HG02798 (cell line): ENCODE measurements around the gene PARD6A.

Source experiments
- ATAC-seq: cut with Tn5 transposase; IDR thresholded peaks from one replicate; pipeline ENCODE4 v1.9.1; 2021; ENCODE audit warnings: mild to moderate bottlenecking; ENCODE audit not compliant: unreplicated experiment, poor library complexity

The PARD6A gene, protein sequence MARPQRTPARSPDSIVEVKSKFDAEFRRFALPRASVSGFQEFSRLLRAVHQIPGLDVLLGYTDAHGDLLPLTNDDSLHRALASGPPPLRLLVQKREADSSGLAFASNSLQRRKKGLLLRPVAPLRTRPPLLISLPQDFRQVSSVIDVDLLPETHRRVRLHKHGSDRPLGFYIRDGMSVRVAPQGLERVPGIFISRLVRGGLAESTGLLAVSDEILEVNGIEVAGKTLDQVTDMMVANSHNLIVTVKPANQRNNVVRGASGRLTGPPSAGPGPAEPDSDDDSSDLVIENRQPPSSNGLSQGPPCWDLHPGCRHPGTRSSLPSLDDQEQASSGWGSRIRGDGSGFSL

DNA sequence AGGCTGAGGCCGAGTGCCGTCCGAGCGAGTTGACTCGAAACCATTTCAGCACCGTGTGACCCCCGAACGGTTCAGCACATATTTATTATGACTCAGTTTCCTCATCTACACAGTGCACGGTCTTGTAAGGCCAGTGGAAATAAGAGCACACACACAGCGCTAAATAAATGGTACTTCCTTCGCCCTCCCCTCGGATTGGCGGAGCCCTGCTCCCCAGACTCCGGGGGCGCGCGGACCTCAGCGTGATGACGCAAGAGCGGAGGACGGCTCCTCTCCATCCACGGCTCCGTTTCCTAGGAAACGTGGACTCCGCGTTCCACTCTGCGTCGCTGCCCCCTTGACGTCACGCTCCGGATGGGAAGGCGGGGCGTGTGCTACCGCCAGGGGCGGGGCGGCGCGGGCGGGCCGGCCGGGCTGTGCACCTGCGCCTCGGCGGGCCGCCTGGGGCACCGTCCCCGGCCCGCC, at the start of gene PARD6A:
Gene PARD6A, plus strand, starts transcription at position 397 of the 465 bp plus-strand sequence. CDS start 79 bp downstream, outside the sequence.
- ATAC-seq, result peak; percentile 82

DNA sequence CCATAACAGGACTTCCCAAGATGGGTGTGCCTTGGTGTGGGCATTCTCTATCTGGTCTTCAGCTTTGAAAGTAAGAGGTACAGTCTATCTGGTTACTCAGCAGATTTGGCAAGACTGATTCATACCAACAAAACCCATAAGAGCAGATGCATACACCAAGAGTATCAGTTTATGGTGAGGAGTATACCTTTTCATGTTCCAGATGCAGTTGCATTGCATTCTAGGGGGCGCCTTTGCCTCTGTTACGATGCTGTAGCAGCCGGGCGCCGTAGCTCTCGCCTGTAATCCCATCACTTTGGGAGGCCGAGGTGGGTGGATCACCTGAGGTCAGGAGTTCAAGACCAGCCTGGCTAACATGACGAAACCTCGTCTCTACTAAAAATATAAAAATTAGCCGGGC, 47.0 kb upstream of the PARD6A start:
- no peak for ATAC-seq

DNA sequence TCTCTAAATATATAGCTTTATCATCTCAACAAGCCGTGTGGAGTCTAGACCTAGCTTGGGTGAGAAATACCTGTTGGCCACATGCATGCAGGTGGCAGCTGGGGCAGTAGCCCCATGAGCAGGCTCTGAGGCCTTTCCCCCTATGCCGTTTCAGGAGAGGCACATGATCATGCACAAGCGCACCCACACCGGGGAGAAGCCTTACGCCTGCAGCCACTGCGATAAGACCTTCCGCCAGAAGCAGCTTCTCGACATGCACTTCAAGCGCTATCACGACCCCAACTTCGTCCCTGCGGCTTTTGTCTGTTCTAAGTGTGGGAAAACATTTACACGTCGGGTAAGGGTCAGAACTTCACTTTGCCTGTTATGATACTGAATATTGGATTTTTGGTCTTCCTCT, 32.5 kb upstream of the PARD6A start:
- ATAC-seq, result no peak

DNA sequence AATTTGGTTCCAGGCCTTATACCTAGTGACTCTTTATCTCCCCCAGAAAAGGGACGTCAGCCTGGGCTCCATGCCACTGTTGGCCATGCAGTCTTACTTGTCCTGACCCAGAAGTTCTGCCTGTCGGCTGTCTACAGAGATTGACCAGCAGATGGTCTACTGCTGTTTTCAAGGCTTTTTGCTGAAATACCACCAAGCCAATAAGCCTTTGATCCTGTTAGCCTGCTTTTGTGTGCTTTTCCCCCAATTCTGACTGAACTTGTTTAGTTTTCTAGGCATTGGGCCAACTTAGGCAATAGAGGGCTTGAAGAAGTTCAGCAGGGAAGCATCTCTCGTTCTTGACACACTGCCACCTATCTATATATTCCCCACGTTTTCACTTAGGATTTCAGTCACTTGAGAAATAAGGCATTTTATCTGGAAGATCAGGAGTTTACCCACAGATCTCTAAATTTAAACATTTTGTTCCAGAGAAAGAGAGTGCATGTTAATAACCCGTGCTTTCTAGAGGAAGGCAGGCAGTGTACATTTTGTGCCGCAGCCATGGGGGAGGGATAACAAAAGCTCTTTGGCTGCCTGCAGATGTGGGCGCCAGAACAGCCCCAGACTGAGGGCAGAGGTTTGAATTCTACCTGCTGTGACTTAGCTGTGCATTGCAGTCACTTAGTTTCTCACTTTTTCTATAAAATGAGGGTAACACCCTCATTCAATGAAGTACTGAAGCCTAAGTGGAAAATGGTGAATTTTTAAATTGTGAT, 28.2 kb upstream of the PARD6A start:
- ATAC-seq, result no peak

DNA sequence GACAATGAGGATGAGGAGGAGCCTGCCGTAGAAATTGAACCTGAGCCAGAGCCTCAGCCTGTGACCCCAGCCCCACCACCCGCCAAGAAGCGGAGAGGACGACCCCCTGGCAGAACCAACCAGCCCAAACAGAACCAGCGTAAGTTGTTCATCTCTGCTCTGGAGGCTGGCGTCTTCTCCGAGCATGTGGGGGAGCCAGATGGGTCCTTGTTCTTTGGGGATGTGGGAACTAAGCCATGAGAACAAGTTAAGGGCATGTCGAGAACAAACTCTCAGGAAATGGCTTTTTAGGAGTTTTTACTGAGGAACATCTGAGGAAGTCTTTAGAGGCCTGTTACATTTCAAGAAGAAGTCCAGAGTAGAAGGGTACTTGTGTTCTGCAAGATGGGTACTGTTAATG, 24.0 kb upstream of the PARD6A start:
- ATAC-seq, result no peak

DNA sequence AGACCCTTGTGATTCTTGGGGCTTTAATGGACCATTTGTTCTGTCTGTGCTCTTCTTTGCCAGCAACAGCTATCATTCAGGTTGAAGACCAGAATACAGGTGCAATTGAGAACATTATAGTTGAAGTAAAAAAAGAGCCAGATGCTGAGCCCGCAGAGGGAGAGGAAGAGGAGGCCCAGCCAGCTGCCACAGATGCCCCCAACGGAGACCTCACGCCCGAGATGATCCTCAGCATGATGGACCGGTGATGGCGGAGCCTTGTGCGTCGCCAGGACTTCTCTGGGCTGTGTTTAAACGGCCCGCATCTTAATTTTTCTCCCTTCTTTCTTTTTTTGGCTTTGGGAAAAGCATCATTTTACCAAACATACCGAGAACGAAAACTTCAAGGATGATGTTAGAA, 23.1 kb upstream of the PARD6A start:
- ATAC-seq, result no peak

DNA sequence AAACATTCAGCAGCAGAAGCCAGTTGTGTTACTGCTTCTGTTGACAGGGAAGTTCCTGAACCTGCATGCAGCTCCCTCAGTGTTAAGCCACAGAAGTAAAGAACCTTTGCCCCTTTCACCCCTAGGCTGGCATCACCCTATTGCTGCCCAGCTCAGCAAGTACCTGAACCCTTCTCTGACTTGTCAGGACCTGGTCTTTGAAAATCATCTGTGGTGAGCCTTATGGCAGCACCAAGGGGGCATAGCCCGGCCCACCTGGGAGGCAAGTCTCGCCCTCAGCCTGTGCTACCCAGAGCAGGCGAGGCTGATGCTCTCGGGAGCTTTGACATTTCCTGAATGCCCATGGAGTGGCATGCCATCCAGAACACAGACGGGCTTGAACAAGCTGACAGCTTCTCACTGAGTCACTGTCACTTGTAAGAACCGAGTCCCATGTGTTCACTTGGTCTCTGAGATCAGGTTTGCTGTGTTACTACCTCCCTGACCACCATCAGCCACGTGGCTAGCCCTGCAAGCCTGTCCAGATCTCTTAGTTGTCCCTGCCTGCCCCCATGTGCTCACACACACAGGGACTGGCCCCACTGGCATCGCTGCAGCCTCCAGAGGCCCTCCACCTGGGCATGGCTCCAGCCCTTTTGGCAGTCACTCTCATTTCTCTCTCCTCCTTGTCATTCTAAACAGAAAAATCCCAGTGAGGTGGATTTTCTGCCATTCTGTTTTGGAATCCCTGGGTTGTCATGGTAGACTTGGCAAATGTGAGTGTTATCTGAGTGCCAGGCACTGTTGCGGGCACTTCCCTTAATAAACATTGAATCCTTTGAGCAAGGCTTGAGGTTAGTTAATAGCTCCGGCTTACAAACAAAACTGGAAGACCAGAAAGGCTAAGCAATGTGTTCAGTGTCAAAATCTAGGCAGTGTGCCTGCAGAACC, 18.7 kb upstream of the PARD6A start:
- no peak for ATAC-seq

DNA sequence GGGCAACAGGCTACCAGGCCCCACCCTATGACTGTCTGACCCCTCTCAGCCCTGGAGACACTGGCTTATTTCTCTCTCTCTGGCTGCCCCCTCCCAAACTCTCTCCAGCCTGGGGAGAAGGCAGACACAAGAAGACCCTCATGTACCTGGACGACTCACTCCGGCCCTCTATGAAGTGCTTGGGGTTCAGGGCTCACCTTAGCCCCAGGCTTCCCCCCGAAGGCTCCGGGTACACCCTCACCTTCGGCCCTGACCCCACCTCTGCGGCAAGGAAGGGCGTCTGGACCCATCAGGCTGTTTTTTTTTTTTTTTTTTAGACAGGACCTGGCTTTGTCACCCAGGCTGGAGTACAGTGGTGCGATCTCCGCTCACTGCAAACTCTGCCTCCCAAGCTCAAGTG, 16.7 kb upstream of the PARD6A start:
- ATAC-seq, result no peak

DNA sequence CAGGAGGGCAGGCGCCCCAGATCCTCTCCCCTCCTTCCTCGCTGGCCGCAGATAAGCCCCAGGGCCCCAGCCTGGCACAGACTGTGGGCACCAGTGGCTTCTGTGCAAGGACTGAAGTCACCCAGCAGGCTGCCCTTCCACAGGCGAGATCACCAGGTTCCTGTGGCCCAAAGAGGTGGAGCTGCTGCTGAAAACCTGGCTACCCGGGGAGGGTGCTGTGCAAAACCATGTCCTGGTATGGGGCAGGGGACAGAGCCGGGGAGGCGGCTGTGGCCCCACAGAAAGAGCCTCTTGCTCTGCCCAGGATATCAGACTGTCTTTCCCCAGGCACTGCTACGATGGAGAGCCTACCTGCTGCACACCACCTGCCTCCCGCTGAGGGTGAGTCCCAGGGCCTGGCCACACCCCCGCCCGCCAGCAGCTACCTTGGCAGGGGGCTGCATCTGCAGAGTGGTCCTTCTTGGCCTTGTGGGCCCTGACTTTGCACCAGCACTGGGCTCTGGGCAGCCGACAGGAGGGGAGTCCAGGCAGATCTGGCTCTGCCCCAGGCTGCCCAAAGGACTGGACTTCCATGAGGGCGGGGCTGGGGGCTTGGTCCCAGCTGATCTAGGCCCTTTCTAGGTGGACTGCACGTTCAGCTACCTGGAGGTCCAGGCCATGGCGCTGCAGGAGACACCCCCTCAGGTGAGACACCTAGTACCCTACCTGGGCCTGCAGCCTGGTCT, 15.2 kb upstream of the PARD6A start:
- ATAC-seq, result no peak

DNA sequence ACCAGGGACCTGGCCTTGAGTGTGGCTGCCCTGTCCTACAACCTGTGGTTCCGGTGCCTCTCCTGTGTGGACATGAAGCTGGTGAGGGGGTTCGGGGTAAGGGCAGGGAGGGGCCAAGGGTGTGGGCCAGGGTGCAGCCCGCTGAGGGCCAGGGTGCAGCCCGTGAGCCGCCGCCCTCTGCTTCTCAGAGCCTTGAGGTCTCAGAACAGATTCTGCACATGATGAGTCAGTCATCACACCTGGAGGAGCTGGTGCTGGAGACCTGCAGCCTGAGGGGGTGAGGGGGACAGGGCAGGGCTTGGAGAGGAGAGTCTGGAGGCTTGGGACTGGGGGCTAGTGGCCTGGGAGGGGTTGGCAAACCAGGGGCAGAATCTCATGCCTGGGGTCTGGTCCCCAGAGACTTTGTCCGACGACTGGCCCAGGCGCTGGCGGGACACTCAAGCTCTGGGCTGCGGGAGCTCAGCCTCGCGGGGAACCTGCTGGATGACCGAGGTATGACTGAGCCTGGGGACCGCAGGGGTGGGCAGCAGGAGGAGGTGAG, 13.6 kb upstream of the PARD6A start:
- ATAC-seq, result no peak

DNA sequence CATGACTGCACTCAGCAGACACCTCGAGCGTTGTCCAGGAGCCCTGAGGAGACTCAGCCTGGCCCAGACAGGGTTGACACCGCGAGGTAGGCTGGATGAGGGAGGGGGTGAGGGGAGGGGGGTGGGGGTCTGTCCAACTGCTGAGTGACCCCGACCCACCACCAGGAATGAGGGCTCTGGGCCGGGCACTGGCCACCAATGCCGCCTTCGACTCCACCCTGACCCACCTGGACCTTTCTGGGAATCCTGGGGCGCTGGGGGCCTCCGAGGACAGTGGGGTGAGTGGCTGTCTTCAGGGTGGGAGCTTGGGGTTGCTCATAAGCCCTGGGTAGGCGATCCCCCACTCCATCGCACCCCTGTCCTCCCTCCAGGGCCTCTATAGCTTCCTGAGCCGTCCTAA, 13.1 kb upstream of the PARD6A start:
- no peak for ATAC-seq

DNA sequence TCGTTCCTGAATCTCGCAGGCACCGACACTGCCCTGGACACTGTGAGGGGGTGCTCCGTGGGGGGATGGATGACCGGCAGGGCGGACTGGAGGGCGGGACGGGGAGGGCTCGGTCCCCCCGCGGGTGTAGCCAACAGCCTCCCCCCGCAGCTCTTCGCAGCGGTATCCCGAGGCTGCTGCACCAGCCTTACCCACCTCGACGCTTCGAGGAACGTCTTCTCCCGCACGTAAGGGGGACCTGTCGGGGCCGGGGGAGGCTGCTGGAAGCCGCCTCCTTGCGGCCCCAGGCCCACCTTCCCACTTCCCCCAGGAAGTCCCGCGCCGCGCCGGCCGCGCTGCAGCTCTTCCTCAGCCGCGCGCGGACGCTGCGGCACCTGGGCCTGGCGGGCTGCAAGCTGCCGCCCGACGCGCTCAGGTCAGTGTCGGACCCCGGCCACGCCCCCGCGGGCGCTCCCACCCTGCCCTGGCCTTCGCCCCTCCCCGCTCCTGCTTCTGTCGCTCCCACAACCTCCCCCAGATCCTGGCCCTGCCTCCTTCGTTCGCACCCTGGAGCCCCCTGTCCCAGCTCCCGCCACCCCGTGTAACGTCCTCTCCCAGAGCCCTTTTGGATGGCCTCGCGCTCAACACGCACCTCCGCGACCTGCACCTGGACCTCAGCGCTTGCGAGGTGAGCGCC, 12.5 kb upstream of the PARD6A start:
- no peak for ATAC-seq

DNA sequence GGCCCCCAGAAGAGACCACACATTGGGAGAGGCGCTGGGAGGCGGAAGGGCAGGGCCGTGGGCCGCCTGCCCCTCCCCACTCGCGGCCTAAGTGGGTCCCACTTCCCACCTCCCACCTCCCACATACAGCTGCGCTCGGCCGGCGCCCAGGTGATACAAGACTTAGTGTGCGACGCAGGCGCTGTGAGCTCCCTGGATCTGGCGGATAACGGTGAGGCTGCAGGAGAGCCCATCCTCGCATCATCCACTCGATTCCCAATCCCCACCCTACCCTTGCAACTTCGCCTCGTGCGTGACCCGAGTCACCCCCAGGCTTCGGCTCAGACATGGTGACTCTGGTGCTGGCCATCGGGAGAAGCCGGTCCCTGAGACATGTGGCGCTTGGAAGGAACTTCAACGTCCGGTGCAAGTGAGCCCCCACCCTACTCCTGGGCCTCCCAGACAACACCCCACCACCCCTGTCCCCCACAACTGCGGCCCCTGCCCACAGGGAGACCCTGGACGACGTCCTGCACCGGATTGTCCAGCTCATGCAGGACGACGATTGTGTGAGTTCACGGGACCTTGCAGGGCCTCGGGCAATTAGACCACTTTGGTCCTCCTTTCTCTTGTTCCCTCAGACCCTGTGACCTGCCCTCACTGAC, 11.9 kb upstream of the PARD6A start:
- no peak for ATAC-seq

DNA sequence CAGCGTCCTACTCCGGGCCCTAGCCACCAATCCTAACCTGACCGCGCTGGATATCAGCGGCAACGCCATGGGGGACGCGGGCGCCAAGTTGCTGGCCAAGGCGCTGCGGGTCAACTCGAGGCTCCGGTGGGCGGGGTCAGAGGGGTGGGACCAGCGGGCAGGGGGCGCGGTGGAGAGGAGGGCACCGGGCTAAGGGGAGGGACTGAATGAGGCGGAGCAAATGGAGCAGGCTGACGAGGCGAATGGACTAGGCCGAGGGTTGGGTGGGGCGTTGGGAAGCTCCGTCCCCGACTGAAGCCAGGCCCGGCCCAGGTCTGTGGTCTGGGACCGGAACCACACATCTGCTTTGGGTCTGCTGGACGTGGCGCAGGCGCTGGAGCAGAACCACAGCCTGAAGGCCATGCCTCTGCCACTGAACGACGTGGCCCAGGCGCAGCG, 11.2 kb upstream of the PARD6A start:
- no peak for ATAC-seq

DNA sequence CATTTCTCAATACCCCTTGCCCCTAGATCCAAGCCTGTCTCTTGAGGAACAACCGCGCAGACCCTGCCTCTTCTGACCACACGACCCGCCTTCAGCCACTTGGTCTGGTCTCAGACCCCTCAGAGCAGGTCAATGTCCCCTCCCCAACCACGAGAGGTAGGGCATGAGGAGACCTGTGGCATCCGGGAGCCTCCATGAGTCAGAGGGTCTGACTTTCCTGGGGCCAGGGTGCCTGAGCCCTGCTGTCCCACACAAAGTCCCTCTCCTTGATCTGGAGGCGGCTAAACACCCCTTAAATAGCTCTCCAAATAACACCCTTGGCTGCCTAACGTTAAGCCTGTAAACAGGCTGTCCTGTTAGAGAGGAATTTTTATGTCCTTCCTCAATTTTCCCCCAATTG, 10.7 kb upstream of the PARD6A start:
- no peak for ATAC-seq

DNA sequence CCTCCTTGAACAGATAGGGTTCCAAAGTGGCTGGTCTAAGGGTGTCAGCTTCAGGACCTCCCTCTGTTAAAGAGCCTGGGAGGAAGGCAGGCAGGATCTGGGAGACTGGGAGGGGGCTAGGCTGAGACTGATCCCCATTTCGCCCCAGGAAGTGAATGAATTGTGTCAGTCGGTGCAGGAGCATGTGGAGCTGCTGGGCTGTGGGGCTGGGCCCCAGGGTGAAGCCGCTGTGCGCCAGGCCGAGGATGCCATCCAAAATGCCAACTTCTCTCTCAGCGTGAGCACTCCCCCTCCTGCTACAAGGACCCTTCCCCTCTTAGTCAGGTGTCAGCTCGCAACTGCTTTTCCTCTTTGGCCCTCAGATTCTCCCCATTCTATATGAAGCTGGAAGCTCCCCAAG, 9.7 kb upstream of the PARD6A start:
- ATAC-seq, result no peak

DNA sequence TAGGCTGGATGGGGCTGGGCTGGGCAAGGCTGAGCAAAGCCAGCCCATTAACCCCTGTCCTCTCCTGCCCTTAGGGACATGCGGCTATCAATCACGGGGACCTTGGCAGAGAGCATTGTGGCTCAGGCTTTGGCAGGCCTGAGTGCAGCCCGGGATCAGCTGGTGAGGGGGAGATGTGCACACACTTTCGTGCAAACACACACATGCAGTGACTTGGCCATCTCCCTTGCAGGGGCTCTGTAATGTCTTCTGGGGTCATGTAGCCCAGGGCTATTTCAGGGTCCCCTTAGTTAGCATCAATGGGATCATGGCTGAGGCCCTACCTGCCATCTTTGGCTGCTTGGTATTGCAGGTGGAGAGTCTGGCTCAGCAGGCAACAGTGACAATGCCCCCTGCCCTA, 8.9 kb upstream of the PARD6A start:
- ATAC-seq, result no peak

DNA sequence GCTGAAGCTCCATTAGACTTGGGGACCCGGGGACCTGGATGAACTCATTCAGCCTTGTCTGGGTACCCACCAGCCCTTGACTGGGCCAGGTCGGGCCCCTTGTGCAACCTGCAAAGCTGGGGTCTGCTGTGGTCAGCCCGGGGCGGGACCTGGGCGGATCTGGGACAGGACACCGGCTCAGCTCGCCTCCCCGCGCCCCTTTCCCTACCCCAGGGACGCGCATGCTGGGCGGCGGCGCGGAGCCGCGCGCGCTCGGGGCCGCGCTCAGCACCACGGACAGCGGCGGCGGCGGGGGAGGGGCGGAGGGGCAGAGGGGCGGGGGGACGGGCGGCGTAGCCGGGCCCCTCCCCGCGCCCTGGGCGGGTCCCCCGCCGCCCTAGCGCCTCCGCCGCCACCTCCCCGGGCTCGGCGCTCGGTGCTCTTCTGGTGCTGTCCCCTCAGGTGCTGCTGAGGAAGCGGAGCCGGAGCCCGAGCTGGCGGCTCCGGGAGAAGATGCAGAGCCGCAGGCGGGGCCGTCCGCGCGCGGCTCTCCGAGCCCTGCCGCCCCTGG, 8.1 kb upstream of the PARD6A start:
- no peak for ATAC-seq
